ENCODE measurements around the gene RGS11.
"Not testable (repeated sequence)": the region's sequence is repeated elsewhere in the genome, so short reads cannot be mapped to it uniquely, and the experiment has no call there.

Gene RGS11

DNA sequence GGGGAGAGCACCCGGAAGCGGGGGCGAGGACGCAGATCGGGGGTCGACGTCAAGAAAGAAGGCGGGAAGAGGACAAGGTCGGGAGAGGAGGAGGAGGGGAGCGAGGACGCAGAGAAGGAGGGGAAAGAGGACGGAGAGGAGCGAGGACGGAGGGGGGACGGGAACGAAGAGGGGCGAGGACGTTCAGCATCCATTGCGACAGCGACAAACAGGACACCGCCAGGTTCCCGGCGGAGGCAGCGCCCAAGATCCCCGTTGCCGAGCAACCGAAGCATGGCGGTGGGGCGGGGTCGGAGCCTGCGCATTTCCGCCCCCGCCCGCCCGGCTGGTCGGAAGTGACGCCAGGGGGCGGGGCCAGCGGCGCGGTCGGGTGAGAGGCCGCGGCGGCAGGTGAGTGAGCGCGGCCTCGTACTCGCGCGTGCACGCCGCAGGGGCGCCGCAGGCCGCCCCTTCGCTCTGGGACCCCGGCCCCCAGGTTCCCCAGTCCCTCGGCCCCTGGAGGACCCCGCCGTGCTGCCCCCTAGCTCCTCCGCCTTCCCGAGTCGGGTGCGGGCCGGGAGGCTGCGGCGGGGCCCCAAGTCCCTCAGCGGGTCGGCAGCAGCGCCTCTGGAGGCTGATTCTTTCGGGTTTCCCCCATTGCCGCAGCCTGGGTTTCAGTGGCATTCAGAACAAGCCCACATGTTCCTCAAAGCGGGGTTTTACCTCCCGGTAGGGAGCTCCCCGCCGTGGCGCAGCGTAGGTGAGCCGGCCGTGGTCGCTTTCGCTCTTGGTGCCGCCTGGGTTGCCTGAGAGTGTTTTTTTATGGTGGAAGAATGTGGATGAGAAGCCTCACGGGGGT is 41.1 kb downstream of the RGS11 start, which contains the start of gene FAM234A:
Gene FAM234A, plus strand, starts transcription at position 354 of the 838 bp plus-strand sequence. CDS start 19,593 bp downstream, outside the sequence.
- peak; percentile 42 to 92 (median 87) for DNase-seq

DNA sequence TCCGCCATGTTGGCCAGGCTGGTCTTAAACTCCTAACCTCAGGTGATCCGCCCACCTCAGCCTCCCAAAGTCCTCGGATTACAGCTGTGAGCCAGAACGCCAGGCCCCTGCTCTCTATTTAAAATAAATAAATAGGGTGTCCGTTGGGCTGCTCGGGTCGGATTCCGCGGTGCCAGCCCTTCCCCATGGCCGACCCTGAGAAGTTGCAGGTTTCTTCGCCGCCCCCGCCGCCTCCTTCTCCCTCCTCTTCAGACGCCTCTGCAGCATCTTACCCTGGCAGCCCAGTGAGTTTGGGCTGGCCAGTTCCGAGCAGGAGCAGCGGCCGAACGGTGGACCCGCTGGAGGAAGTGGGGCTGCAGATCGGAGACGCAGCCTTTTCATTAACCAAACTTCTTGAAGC is 44.8 kb downstream of the RGS11 start:
- no peak for DNase-seq

DNA sequence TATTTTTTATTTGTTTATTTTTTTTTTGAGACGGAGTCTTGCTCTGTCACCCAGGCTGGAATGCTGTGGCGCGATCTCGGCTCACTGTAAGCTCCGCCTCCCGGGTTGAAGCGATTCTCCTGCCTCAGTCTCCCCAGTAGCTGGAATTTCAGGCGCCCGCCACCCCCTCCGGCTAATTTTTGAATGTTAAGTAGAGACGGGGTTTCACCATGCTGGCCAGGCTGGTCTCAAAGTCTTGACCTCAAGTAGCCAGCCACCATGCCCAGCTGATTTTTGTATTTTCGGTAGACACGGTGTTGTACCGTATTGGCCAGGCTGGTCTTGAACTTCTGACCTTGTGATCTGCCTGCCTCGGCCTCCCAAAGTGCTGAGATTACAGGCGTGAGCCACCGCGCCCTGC is 45.4 kb downstream of the RGS11 start:
- DNase-seq: not testable (repeated sequence)

DNA sequence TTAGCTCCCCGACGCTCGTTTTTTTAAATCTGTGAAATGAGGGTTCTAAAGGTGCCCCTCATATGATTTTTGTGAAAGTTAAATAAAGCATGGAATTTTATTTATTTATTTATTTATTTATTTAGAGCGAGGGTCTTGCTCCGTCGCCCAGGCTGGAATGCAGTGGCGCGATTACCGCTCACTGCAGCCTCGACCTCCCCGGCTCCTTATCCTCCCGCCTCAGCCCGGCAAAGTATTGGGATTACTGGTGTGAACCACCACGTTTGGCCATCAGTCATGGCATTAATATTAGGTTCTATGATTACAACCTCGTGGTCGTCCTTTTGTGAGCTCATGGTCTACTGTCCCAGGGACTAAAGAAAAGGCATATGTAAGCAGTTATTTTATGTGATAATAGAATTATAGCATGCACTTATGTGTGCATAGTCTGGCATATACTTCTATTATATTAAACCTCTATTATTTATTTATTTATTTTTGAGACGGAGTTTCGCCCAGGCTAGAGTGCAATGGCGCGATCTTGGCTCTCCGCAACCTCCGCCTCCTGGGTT is 45.9 kb downstream of the RGS11 start:
- no peak for DNase-seq

DNA sequence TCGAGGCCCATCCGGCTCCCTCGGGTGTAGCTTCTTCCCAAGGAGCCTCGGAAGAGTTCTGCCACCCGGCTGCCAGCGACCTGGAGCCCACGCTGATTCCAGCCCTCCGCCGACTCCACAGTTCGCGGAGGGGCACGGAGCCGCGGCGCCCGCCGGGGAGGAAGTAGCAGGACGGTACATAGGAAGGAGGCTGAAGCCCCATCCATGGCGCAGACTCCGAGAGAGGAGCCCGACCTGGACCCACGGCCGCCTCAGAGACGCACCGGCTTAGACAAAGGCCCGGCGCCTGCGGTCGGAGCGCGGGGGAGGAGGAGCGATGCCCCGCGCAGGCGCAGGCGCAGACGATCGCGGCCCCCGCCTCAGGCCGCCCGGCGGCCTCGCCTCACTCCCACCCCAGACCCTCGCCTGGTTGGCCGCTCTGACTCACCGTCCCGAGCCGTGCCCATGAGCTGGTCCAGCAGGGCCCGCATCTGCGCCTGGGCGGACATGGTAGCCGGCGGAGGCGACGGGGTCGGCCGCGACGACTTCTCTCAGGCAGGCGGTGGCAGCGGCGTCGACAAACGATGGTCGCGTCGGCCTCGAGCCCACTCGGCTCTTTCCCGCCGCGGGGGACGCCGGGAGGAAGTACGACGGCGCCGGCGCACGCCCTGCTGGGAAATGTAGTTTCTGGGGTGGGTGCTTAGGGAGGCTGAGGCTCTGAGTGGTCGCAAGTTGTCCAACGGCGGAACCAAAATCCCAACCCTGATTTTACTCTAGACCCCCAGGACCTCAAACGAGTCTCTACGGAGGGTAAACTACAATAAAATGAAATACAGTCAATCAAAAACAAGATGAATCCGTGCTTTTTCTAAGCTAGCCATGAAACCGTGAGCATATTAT is 46.7 kb downstream of the RGS11 start, which contains the start of gene LUC7L:
Gene LUC7L, minus strand, starts transcription at position 598 of the 879 bp plus-strand sequence. Its CDS starts 110 bp downstream, at position 488.
- peak in 57 of 58 donors; percentile 62 to 92 (median 85) for DNase-seq

DNA sequence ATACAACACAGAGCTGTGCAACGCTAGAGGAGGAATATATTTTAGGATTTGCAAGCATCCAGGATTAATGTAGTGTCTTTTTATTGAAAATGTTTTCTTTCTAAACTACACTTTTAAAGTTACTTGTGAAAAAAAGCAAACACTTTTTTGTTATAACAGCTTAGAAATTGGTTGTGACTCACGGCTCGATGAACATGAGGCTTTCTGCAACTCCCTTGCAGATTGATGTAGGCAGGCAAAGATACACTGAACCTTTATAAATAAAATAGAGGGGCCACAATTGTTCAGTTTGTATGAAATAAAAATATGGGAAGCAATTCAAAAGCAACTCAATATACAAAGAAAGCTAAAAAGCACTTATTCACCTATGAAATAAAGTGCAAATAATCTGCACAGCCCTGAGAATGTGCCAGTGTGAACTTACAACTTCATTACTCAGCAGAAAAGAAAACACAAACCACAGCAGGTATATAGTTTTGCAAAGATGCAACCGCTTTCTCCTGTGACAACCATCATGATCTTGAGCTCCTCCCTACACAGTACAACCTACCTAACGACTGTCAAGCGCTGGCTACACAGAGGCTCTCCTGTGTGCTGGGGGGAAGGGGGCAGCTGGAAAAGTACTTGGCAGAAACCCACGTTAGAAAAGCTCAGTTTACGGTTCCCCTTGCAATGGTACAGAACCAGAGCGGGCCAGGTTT is 47.4 kb downstream of the RGS11 start:
- DNase-seq: no peak

DNA sequence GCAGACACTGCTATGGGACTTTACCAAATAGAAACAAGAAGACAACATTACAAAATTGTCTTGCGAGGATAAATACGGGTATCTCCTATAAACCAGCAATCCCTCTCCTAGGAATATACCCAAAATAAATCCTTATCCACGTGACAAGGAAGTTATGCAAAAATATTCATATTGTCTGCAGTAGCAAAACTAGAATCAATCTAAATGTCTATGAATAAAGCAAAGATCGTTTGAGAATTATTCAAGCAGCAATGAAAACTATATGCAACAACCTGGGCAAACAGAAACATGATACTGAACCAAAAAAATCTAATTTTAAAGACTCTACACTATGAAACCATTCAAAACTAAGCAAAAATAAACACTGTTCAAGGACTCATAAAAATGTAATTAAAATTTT is 55.7 kb downstream of the RGS11 start:
- no peak for DNase-seq
